Dedifferentiated amniotic fluid mesenchymal stem cell (primary cell): ENCODE results near the gene BID.
"Not testable (repeated sequence)": the region's sequence is repeated elsewhere in the genome, so short reads cannot be mapped to it uniquely, and the experiment has no call there.

Experiments used
- DNase-seq: peaks from one replicate; pipeline ENCODE4 v3.0.0-alpha.2; 2016; ENCODE audit errors: extremely low spot score

The BID gene

DNA sequence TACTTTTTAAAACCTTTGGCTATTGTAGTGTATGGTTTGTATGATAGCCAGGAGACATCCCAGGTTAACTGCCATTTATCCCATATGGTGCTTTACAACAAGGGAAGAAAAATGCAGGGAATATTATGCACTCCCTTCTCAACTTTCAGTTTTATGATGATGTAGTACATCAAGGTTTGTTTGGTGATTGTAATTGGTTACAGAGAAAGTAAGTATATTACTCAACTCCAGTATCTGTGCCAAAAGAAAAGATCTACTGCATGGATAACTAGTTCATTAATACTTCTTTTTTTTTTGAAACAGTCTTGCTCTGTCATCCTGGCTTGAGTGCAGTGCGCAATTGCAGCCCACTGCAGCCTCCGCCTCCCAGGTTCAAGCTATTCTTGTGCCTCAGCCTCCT, 70.5 kb downstream of the BID start:
- DNase-seq = no peak

DNA sequence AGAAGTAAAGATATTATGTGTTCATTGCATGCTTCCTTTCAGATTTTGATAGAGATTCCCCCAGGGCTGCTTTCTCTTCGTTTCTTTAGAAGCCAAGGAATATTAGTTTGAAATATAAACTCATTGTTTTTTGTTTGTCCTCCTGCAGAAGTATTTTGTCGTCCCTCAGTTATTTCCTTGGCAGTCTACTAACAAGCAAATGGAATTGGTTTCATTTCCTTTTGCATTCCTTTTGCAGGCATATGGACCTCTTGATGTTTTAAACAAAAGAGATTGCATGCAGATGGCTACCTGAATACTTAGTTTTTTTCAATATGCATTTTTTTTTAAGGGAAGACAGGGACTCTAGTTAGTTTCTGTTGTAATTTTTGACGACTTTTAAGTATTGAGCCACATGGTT, 73.5 kb downstream of the BID start:
- no peak for DNase-seq

DNA sequence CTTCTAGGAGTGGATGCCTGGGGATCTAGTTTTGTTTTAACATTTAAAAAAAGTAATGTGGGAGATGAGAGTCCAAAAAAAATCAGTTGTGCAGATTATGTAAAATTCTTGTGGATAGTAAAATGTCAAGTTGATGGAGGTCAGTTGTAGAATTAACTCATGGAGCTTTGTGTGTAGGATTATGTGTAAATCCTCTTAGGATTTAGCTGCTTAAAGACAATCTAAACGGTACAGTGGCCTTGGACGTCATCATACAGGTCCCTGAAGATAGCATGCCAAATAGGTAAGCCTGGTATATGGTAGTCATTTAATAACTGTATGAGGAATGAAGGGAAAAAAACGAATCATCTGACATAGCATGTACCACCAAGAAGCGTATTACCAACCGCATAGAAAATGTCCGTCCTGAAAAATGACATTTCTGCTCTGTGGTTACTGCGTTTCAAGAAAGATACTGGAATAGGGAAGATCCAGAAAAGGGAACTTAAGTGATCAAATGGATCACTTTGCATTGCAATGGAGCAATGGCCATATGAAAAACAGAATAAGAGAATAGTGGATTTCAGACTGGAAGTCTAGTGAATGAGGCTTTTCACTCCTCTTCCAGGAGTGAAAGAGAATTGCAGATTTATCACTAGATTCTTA, 74.5 kb downstream of the BID start:
- no peak for DNase-seq

DNA sequence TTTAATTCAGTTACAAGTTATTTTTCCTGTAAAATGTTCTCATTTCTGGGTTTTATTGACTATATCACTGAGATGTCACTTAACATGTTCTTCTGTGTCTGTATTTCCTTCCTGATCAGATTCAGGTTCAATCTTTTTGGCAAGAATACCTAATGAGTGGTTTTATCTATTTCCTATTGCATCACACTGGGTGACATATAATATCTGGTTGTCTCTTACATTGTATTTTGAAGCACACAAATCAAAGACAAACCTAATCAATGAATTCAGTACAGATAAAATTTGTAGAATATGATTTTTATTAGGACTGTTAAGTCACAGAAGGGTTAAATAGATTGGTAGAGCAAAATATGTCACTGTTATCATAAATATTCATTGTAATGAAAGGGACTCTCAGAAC, 75.3 kb downstream of the BID start:
- no peak for DNase-seq

DNA sequence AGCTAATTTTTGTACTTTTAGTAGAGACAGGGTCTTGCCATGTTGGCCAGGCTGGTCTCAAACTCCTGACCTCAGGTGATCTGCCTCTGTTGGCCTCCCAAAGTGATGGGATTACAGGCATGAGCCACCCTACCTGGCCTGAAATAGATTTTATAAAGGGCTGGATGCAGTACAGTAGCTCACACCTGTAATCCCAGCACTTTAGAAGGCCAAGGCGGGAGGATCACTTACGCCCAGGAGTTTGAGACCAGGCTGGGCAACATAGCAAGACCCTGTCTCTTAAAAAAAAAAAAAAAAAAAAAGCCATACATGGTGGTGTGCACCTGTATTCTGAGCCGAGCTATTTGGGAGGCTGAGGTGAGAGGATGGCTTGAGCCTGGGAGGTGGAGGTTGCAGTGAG, 76.0 kb downstream of the BID start:
- DNase-seq = not testable (repeated sequence)

GRCh38 chr22:17697196-17697595, 77.1 kb downstream of the BID start:
- DNase-seq = not testable (repeated sequence)

GRCh38 chr22:17695986-17696385, 78.3 kb downstream of the BID start:
- DNase-seq = peak; percentile 43

- DNase-seq = no peak
These were observed 79.5 kb downstream of the BID start for GRCh38 chr22:17694752-17695151.

DNA sequence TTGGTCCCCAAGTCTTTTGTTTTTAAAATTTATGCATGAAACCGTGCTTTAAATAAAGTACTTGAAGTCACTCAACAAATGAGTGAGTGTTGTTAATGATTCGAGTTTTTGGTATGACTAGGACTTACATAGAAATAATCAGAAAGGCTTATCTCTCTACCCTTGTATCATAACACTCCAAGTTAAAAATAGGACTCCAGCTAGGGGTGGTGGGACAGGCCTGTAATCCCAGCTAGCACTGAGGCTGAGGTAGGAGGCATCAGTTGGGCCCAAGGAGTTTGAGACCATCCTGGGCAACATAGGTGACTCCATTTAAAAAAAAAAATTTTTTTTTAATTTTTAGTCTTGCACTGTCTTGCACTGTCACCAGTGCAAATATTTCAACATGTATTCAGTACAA, 80.1 kb downstream of the BID start:
- DNase-seq = no peak

DNA sequence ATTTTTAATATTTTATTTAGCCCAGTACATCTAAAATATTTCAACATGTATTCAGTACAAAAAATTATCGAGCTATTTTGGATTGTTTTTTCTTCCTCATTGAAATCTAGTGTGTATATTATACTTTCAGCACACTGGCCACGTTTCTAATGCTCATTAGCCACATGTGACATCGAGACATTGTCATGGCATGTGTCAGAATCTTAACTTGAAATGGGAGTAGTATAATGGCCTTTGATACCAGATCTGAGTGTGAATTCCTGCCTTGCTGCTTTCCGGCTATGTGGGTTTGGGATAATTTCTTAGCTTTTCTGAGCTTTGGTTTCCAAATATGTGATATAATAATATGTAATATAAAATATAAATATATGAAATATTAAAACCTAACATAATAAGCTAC, 81.4 kb downstream of the BID start:
- no peak for DNase-seq

DNA sequence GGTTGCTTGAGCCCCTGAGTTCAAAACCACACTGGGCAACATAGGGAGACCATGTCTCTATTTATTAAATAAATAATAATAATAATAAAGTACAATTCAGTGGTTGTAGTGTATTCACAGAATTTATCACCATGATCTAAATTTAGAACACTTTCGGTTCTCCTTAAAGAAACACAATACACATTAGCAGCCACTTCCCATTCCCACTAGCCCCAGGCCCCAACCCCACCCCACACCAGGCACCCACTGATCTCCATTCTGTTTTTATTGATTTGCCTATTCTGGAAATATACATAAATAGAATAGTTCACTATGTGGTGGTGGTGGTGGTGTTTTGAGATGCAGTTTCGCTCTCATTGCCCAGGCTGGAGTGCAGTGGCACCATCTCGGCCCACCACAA, 90.0 kb downstream of the BID start:
- no peak for DNase-seq
